HG03354 (cell line): ENCODE results near the gene CIAPIN1.
"Not testable (repeated sequence)": the region's sequence is repeated elsewhere in the genome, so short reads cannot be mapped to it uniquely, and the experiment has no call there.

ENCODE experiments used
- ATAC-seq: cut with Tn5 transposase; IDR thresholded peaks from one replicate; pipeline ENCODE4 v1.9.1; 2021; ENCODE audit warnings: mild to moderate bottlenecking; ENCODE audit not compliant: unreplicated experiment, poor library complexity, severe bottlenecking

Gene CIAPIN1

GRCh38 chr16:57411362-57411976 lies 35.7 kb downstream of the CIAPIN1 start:
- no peak for ATAC-seq

- no peak for ATAC-seq
Measured at GRCh38 chr16:57409870-57410587, 37.2 kb downstream of the CIAPIN1 start.

GRCh38 chr16:57409065-57409464 lies 38.1 kb downstream of the CIAPIN1 start:
- no peak for ATAC-seq

- ATAC-seq: no peak
Measured at GRCh38 chr16:57407521-57408353, 39.4 kb downstream of the CIAPIN1 start.

- no peak for ATAC-seq
Measured at GRCh38 chr16:57406881-57407280, 40.3 kb downstream of the CIAPIN1 start.

- ATAC-seq: no peak
Measured at GRCh38 chr16:57405097-57405496, 42.1 kb downstream of the CIAPIN1 start.

- ATAC-seq: no peak
Measured at GRCh38 chr16:57403965-57404817, 43.0 kb downstream of the CIAPIN1 start, which contains the start of gene CCL17. CCL17 (plus strand) TSS chr16:57404767; CDS start chr16:57413933, 9,166 bp downstream.

GRCh38 chr16:57401943-57402640 lies 45.1 kb downstream of the CIAPIN1 start:
- ATAC-seq: no peak

- not testable (repeated sequence) for ATAC-seq
Measured at GRCh38 chr16:57397493-57397892, 49.7 kb downstream of the CIAPIN1 start.

- no peak for ATAC-seq
Measured at GRCh38 chr16:57396786-57397185, 50.4 kb downstream of the CIAPIN1 start.

GRCh38 chr16:57395026-57395425 lies 52.2 kb downstream of the CIAPIN1 start:
- ATAC-seq: no peak

- ATAC-seq: no peak
Measured at GRCh38 chr16:57394444-57394843, 52.7 kb downstream of the CIAPIN1 start.

- no peak for ATAC-seq
Measured at GRCh38 chr16:57392694-57393093, 54.5 kb downstream of the CIAPIN1 start.

GRCh38 chr16:57391708-57392107 lies 55.5 kb downstream of the CIAPIN1 start:
- no peak for ATAC-seq

- no peak for ATAC-seq
Measured at GRCh38 chr16:57391300-57391699, 55.9 kb downstream of the CIAPIN1 start.

GRCh38 chr16:57390636-57391295 lies 56.4 kb downstream of the CIAPIN1 start:
- no peak for ATAC-seq

- no peak for ATAC-seq
Measured at GRCh38 chr16:57389087-57389468, 58.1 kb downstream of the CIAPIN1 start.

- no peak for ATAC-seq
Measured at GRCh38 chr16:57388359-57389086, 58.7 kb downstream of the CIAPIN1 start.
